ENCODE measurements around the gene MBD2. TPM values are rescaled to one million over a fixed set of nuclear protein-coding genes. Genes with fewer than 3 reads are reported as not detected.

The MBD2 gene
- total and polyA plus RNA-seq, 2 of the 8 experiments (the other 6 are each of a cell fraction or from before 2014, with no cell fraction given), result 36.2 to 52.7 TPM

GRCh38 chr18:54159906-54160305 is 64.6 kb downstream of the MBD2 start:
- Histone ChIP-seq H4K91ac (replicated peaks; ENCODE audit: insufficient read length, low read length) (no peak overlapping the region), H3K4me1 (replicated peaks in 1 of 4; ENCODE audit: control insufficient read depth in 3 of 4, insufficient read depth in 4 of 4, low read length in 3 of 4) (no peaks in the 10 kb centered on the region), H3K36me3 (ENCODE audit: control insufficient read depth in 2 of 4, insufficient read depth in 4 of 4, low read length in 3 of 4) (no peaks in the 10 kb centered on the region), H3K4me3 (ENCODE audit: extremely low read depth in 1 of 4, insufficient read depth in 2 of 4, low read depth in 3 of 4, low read length in 4 of 4) (no peak overlapping the region), H4K5ac (ENCODE audit: insufficient read length, low read depth, low read length) (no peak overlapping the region), H3K9me3 (ENCODE audit: insufficient read depth in 2 of 2, low read depth in 1 of 2, low read length in 1 of 2) (no peaks in the 10 kb centered on the region), H3K27me3 (replicated peaks in 1 of 4; ENCODE audit: control insufficient read depth in 3 of 4, extremely low read depth in 1 of 4, insufficient read depth in 3 of 4, low read length in 3 of 4) (no peaks in the 10 kb centered on the region), H2AK5ac (ENCODE audit: low read depth, low read length) (no peak overlapping the region), H3K23ac (ENCODE audit: insufficient read length) (no peak overlapping the region), H2AFZ (ENCODE audit: low read length) (no peak overlapping the region), H2BK120ac (replicated peaks; ENCODE audit: low read depth, low read length) (no peak overlapping the region), H3K27ac (ENCODE audit: low read depth, low read length) (no peak overlapping the region), H3K56ac (replicated peaks; ENCODE audit: insufficient read length, low read depth, low read length) (no peak overlapping the region), H3K79me1 (ENCODE audit: low read depth, low read length) (no peaks in the 10 kb centered on the region), H2BK20ac (ENCODE audit: low read length) (no peak overlapping the region), H3K4ac (replicated peaks; ENCODE audit: insufficient read length, low read depth, low read length) (no peak overlapping the region), H2BK5ac (ENCODE audit: low read depth, low read length) (no peak overlapping the region), H4K8ac (ENCODE audit: extremely low read depth, insufficient read depth, low read length) (no peak overlapping the region), H4K20me1 (replicated peaks in 1 of 2; ENCODE audit: control insufficient read depth in 1 of 2, insufficient read depth in 2 of 2, low read length in 2 of 2) (no peaks in the 10 kb centered on the region), H3K18ac (ENCODE audit: extremely low read depth, low read length) (no peak overlapping the region), H3K23me2 (ENCODE audit: low read depth, low read length) (no peaks in the 10 kb centered on the region), H3K9ac (replicated peaks in 1 of 4; ENCODE audit: extremely low read depth in 1 of 4, low read depth in 3 of 4, low read length in 3 of 4) (no peak overlapping the region), H3K14ac (ENCODE audit: insufficient read length) (no peak overlapping the region), H2BK15ac (ENCODE audit: low read length) (no peak overlapping the region), H2BK12ac (ENCODE audit: low read depth, low read length) (no peak overlapping the region), H3K4me2 (ENCODE audit: insufficient read depth in 1 of 2, low read depth in 2 of 2, low read length in 2 of 2) (no peak overlapping the region), H3K79me2 (ENCODE audit: control insufficient read depth in 1 of 2, insufficient read depth in 2 of 2, low read length in 2 of 2) (no peaks in the 10 kb centered on the region)
- WGBS, 2 experiments (ENCODE audit: extremely low coverage in 1 of 2, insufficient coverage in 1 of 2, insufficient read length in 1 of 2, insufficient replicate concordance in 2 of 2, low coverage in 1 of 2, low lambda C conversion rate in 2 of 2, missing lambda C conversion rate in 1 of 2), result 100% methylated on average over 1 of the region's 1 CpG; no CpG with 5 or more reads in 1 of the 2 experiments
- ChIA-PET CTCF (ENCODE audit: partially characterized antibody) (no interaction called here), POLR2A (ENCODE audit: partially characterized antibody) (no interaction called here)
- FAIRE-seq (no peak), DNase-seq (ENCODE audit: low read depth in 1 of 2, low spot score in 2 of 2) (no peak)
- no peak for TF ChIP-seq SP2 (IDR thresholded peaks at IDR 0.05; ENCODE audit: low read length)
- TF ChIP-seq SIRT6 (IDR thresholded peaks at IDR 0.05; ENCODE audit: low read length), result no peak
- TF ChIP-seq ASH2L (IDR thresholded peaks at IDR 0.05; ENCODE audit: low read length), result no peak
- no peak for TF ChIP-seq BACH1 (IDR thresholded peaks at IDR 0.05; ENCODE audit: low read length)

Measured in H1 (cell line).